ENCODE measurements around the gene FZD4. TPM values are rescaled to one million over a fixed set of nuclear protein-coding genes. Genes with fewer than 3 reads are reported as not detected.

Gene FZD4
- total and polyA plus RNA-seq, 2 donors (not counting 3 experiments of a cell fraction or from before 2014, with no cell fraction given), result 56.6 to 112 TPM

DNA sequence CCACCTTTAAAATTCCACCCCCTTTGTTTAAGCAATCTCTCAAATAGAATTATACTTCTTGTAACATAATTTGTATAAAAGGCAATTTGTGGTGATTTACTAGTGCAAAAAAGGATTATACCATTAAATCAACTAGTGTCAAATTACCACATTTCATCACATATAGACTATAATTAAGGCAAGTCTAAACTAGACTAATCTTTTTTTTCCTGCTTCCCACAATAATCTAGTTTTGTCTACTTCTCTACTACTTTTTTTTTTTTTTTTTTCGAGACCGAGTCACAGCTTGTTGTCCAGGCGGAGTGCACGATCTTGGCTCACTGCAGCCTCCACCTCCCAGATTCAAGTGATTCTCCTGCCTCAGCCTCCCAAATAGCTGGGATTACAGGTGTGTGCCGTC is 36.1 kb upstream of the FZD4 start:
- Histone ChIP-seq H3K27me3 (ENCODE audit: control insufficient read depth in 2 of 2, insufficient read depth in 2 of 2, low read length in 2 of 2) (no peaks in the 10 kb centered on the region), H3K9ac (replicated peaks; ENCODE audit: extremely low read depth, insufficient read depth, low read length) (no peak overlapping the region), H3K79me2 (ENCODE audit: control insufficient read depth, insufficient read depth, low read length) (no peaks in the 10 kb centered on the region), H3K4me2 (ENCODE audit: insufficient read depth, low read length) (no peak overlapping the region), H3K4me3 (replicated peaks in 1 of 3; ENCODE audit: insufficient read depth in 1 of 3, low read depth in 1 of 3, low read length in 3 of 3) (no peak overlapping the region), H3K9me1 (replicated peaks; ENCODE audit: control insufficient read depth, extremely low read depth, insufficient read depth, low read length) (no peaks in the 10 kb centered on the region), H3K36me3 (ENCODE audit: control insufficient read depth in 2 of 2, extremely low read depth in 1 of 2, insufficient read depth in 2 of 2, low read length in 2 of 2) (no peaks in the 10 kb centered on the region), H4K20me1 (replicated peaks; ENCODE audit: control insufficient read depth, extremely low read depth, insufficient read depth, low read length) (no peaks in the 10 kb centered on the region), H2AFZ (ENCODE audit: low read depth, low read length) (no peak overlapping the region), H3K9me3 (replicated peaks; ENCODE audit: control insufficient read depth, insufficient read depth, low read length) (no peaks in the 10 kb centered on the region), H3K4me1 (ENCODE audit: control insufficient read depth, extremely low read depth, insufficient read depth, low read length) (peaks cover 10% of the 10 kb centered on the region), H3K27ac (ENCODE audit: insufficient read depth, low read depth, low read length) (no peak overlapping the region)
- dilution Hi-C loops (cut with MboI; ENCODE audit: extremely low pct_ligation_motif_present, low sequenced_read_pairs) (no loop called here), intact Hi-C loops (cut with micrococcal nuclease) (no loop called here)
- no TSS peak for BruUV-seq (replicated peaks)
- no peak for TF ChIP-seq POLR2A (IDR thresholded peaks at IDR 0.05; ENCODE audit: low read depth, low read length)
- no peak for FAIRE-seq
- DNase-seq (ENCODE audit: low read depth, low spot score), result no peak
- ChIA-PET CTCF (interaction anchor here (5.6 kb wide), 1 partner anchor 52 kb away, joined by 78 read pairs; no protein-coding TSS in a partner anchor), POLR2A (no interaction called here)

DNA sequence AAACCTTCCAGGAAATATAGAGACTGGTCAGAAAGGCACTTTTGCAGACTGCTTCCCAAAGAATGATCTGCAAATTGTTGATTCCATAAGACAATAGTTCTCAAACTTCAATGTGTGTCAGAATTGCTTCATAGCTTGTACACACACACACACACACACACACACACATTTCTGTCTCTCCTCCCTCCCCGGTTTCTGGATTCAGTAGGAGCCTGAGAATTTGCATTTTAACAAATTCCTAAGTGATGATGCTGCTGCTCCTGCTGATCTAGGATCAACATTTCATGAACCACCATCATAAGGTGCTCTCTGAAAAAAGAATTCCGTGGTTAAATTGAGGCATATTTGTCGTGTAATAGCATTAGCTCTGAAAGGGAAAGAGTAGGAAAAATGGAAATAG is 35.3 kb upstream of the FZD4 start:
- DNase-seq (ENCODE audit: low read depth, low spot score), result no peak
- Histone ChIP-seq H2AFZ (ENCODE audit: low read depth, low read length) (no peak overlapping the region), H3K9me1 (replicated peaks; ENCODE audit: control insufficient read depth, extremely low read depth, insufficient read depth, low read length) (no peaks in the 10 kb centered on the region), H3K79me2 (ENCODE audit: control insufficient read depth, insufficient read depth, low read length) (no peaks in the 10 kb centered on the region), H3K27me3 (ENCODE audit: control insufficient read depth in 2 of 2, insufficient read depth in 2 of 2, low read length in 2 of 2) (no peaks in the 10 kb centered on the region), H3K27ac (ENCODE audit: insufficient read depth, low read depth, low read length) (no peak overlapping the region), H4K20me1 (replicated peaks; ENCODE audit: control insufficient read depth, extremely low read depth, insufficient read depth, low read length) (no peaks in the 10 kb centered on the region), H3K4me1 (ENCODE audit: control insufficient read depth, extremely low read depth, insufficient read depth, low read length) (peaks cover 10% of the 10 kb centered on the region), H3K9me3 (replicated peaks; ENCODE audit: control insufficient read depth, insufficient read depth, low read length) (no peaks in the 10 kb centered on the region), H3K4me3 (replicated peaks in 1 of 3; ENCODE audit: insufficient read depth in 1 of 3, low read depth in 1 of 3, low read length in 3 of 3) (no peak overlapping the region), H3K36me3 (ENCODE audit: control insufficient read depth in 2 of 2, extremely low read depth in 1 of 2, insufficient read depth in 2 of 2, low read length in 2 of 2) (no peaks in the 10 kb centered on the region), H3K9ac (replicated peaks; ENCODE audit: extremely low read depth, insufficient read depth, low read length) (no peak overlapping the region), H3K4me2 (ENCODE audit: insufficient read depth, low read length) (no peak overlapping the region)
- no peak for FAIRE-seq
- TF ChIP-seq FOS (IDR thresholded peaks at IDR 0.05; ENCODE audit: borderline replicate concordance, insufficient read depth, low read length) (no peak), JUN (IDR thresholded peaks at IDR 0.05; ENCODE audit: borderline replicate concordance, insufficient read depth, insufficient read length, low read depth) (no peak), POLR2AphosphoS5 (IDR thresholded peaks at IDR 0.05; ENCODE audit: insufficient read depth, low read depth, low read length) (no peak), GATA2 (IDR thresholded peaks at IDR 0.05; ENCODE audit: insufficient read depth, insufficient read length, low read depth, low read length) (no peak), EZH2 (IDR thresholded peaks at IDR 0.05; ENCODE audit: borderline replicate concordance, low read depth, low read length, severe bottlenecking) (no peak)
- TF ChIP-seq, protein P1, sequence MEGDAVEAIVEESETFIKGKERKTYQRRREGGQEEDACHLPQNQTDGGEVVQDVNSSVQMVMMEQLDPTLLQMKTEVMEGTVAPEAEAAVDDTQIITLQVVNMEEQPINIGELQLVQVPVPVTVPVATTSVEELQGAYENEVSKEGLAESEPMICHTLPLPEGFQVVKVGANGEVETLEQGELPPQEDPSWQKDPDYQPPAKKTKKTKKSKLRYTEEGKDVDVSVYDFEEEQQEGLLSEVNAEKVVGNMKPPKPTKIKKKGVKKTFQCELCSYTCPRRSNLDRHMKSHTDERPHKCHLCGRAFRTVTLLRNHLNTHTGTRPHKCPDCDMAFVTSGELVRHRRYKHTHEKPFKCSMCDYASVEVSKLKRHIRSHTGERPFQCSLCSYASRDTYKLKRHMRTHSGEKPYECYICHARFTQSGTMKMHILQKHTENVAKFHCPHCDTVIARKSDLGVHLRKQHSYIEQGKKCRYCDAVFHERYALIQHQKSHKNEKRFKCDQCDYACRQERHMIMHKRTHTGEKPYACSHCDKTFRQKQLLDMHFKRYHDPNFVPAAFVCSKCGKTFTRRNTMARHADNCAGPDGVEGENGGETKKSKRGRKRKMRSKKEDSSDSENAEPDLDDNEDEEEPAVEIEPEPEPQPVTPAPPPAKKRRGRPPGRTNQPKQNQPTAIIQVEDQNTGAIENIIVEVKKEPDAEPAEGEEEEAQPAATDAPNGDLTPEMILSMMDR (IDR thresholded peaks at IDR 0.05; ENCODE audit: extremely low read depth in 1 of 2, insufficient read depth in 1 of 2, low read depth in 1 of 2, low read length in 2 of 2), result no peak
- TF ChIP-seq, protein P2, sequence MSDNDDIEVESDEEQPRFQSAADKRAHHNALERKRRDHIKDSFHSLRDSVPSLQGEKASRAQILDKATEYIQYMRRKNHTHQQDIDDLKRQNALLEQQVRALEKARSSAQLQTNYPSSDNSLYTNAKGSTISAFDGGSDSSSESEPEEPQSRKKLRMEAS (IDR thresholded peaks at IDR 0.05; ENCODE audit: insufficient read depth, insufficient read length), result no peak
- POLR2A ChIA-PET, result no interaction called here
- CTCF ChIA-PET, result interaction anchor here (1.0 kb wide), 1 partner anchor 15 kb away, joined by 3 read pairs; no protein-coding TSS in a partner anchor
- dilution Hi-C loops (cut with MboI; ENCODE audit: extremely low pct_ligation_motif_present, low sequenced_read_pairs), result no loop called here
- intact Hi-C loops (cut with micrococcal nuclease), result no loop called here
- no TSS peak for BruUV-seq (replicated peaks)
